ENCODE measurements around the gene ZNF525.
A peak's percentile ranks its signal among the peaks of the same experiment; 100 is the strongest.

The ZNF525 gene

GRCh38 chr19:53431399-53432087 lies 66.0 kb downstream of the ZNF525 start, which contains the start of gene ZNF761:
ZNF761 (plus strand) TSS chr19:53431984; CDS start chr19:53447269, 15,285 bp downstream.
- peak within 1 kb of the TSS; percentile 72 to 80 for H3K4me3 ChIP-seq
- H3K36me3 ChIP-seq, result peaks cover 2 to 18% (median 17%) of the 10 kb centered on the region in 3 donors
- peaks cover 0 to 14% (median 2%) of the 10 kb centered on the region in 4 donors for H3K4me1 ChIP-seq
- peak within 1 kb of the TSS; percentile 74 to 81 for H3K27ac ChIP-seq
- intact Hi-C loops (cut with DNase I; ENCODE audit: low total_unique reads), result loop anchor here (2.0 kb wide), 1 partner anchor 37 kb away; the partner anchor contains the start of gene ZNF765
- peaks cover 0 to 3% (median 0%) of the 10 kb centered on the region in 3 donors for H3K9me3 ChIP-seq
- peak; percentile 48 to 56 for TF ChIP-seq CTCF (IDR thresholded peaks at IDR 0.05)
- H3K27me3 ChIP-seq, result no peaks in the 10 kb centered on the region
- DNase-seq, result peak; percentile 91 to 96

GRCh38 chr19:53432088-53432661 lies 66.7 kb downstream of the ZNF525 start:
- DNase-seq, result no peak
- H3K4me3 ChIP-seq, result peak overlapping the region; percentile 72 to 80
- H3K9me3 ChIP-seq, result peaks cover 0 to 4% (median 0%) of the 10 kb centered on the region in 3 donors
- intact Hi-C loops (cut with DNase I; ENCODE audit: low total_unique reads), result no loop called here
- peaks cover 0 to 14% (median 2%) of the 10 kb centered on the region in 4 donors for H3K4me1 ChIP-seq
- TF ChIP-seq CTCF (IDR thresholded peaks at IDR 0.05), result no peak
- H3K27me3 ChIP-seq, result no peaks in the 10 kb centered on the region
- peaks cover 8 to 23% (median 22%) of the 10 kb centered on the region in 3 donors for H3K36me3 ChIP-seq
- peak overlapping the region; percentile 74 to 81 for H3K27ac ChIP-seq
